Endothelial cell of umbilical vein (primary cell): ENCODE data around the gene DGKA. TPM values are rescaled to one million over a fixed set of nuclear protein-coding genes. Genes with fewer than 3 reads are reported as not detected.

Source experiments
- BruUV-seq: library from RNA; stranded (reverse); fragments of 400-500 nt; replicated peaks from 2 replicates; lab custom pipeline; 2021; lab: Mats Ljungman, UMichigan
- CTCF ChIA-PET: fragments of 300-600, 350-600 bp; sonication (Branson Sonifier 250); formaldehyde crosslinking; loops from one replicate; lab custom pipeline; 2021; ENCODE audit warnings: antibody characterized with exemption, inconsistent platforms; lab: Charles Lee
- POLR2A ChIA-PET: fragments of 300-600, 350-600 bp; sonication (Branson Sonifier 250); formaldehyde crosslinking; loops from one replicate; lab custom pipeline; 2021; ENCODE audit warnings: antibody characterized with exemption, inconsistent platforms; lab: Charles Lee
- DNase-seq: peaks from one replicate; pipeline ENCODE4 v3.0.0-alpha.2; 2011; ENCODE audit warnings: low read depth, low spot score
- FAIRE-seq: peaks from 2 replicates; lab custom pipeline; 2011; peaks lifted over from hg19 to GRCh38; lab: Jason Lieb, UNC
- H2AFZ ChIP-seq: 2 replicates; pipeline ENCODE4 v1.6.0; 2012; ENCODE audit warnings: low read depth, low read length, control low read depth, inconsistent platforms
- H3K27ac ChIP-seq: 2 replicates; pipeline ENCODE4 v1.5.1; 2011; ENCODE audit warnings: low read depth, mild to moderate bottlenecking, control low read depth, low read length, moderate library complexity; ENCODE audit not compliant: insufficient read depth
- H3K27me3 ChIP-seq, 2 experiments: 2 replicates each; pipeline versions ENCODE4 v1.6.0 to v1.6.1; 2011; ENCODE audit warnings: low read length in 2 of 2, mixed read lengths in 1 of 2; ENCODE audit not compliant: control insufficient read depth in 2 of 2, insufficient read depth in 2 of 2
- H3K36me3 ChIP-seq, 2 experiments: 2 replicates in 1 of 2; 3 replicates in 1 of 2; pipeline ENCODE4 v1.5.1; 2011; ENCODE audit warnings: low read length in 2 of 2, mild to moderate bottlenecking in 1 of 2, moderate library complexity in 1 of 2; ENCODE audit not compliant: control insufficient read depth in 2 of 2, insufficient read depth in 2 of 2; ENCODE audit errors: extremely low read depth in 1 of 2
- H3K4me1 ChIP-seq: 3 replicates; pipeline ENCODE4 v1.5.1; 2011; ENCODE audit warnings: mild to moderate bottlenecking, low read length; ENCODE audit not compliant: control insufficient read depth, insufficient read depth; ENCODE audit errors: extremely low read depth
- H3K4me2 ChIP-seq: 2 replicates; pipeline ENCODE4 v1.6.1; 2011; ENCODE audit warnings: low read length, control low read depth, mixed read lengths; ENCODE audit not compliant: insufficient read depth
- H3K4me3 ChIP-seq, 3 experiments: fragments of 200-600 bp in 1 of 3; sonication (generic), shearing (Covaris generic) in 1 of 3; replicated peaks in 1 of 3; 2 replicates each; pipeline ENCODE4 v1.5.1; 2011 to 2016; ENCODE audit warnings: control low read depth in 3 of 3, low read length in 3 of 3, mild to moderate bottlenecking in 2 of 3, inconsistent platforms in 1 of 3, low read depth in 1 of 3, moderate library complexity in 1 of 3; ENCODE audit not compliant: insufficient read depth in 1 of 3
- H3K79me2 ChIP-seq: 2 replicates; pipeline ENCODE4 v1.6.0; 2012; ENCODE audit warnings: low read length, inconsistent platforms; ENCODE audit not compliant: control insufficient read depth, insufficient read depth
- H3K9ac ChIP-seq: replicated peaks from 2 replicates; pipeline ENCODE3; 2011; ENCODE audit warnings: low read length, control low read depth; ENCODE audit not compliant: insufficient read depth; ENCODE audit errors: extremely low read depth
- H3K9me1 ChIP-seq: replicated peaks from 3 replicates; pipeline ENCODE4 v1.6.0; 2011; ENCODE audit warnings: mild to moderate bottlenecking, low read length; ENCODE audit not compliant: control insufficient read depth, insufficient read depth; ENCODE audit errors: extremely low read depth
- H3K9me3 ChIP-seq: replicated peaks from 2 replicates; pipeline ENCODE4 v1.5.1; 2012; ENCODE audit warnings: low read length, inconsistent platforms; ENCODE audit not compliant: control insufficient read depth, insufficient read depth
- H4K20me1 ChIP-seq: replicated peaks from 2 replicates; pipeline ENCODE3; 2011; ENCODE audit warnings: mild to moderate bottlenecking, low read length; ENCODE audit not compliant: control insufficient read depth, insufficient read depth; ENCODE audit errors: extremely low read depth
- CTCF ChIP-seq, 2 donors: IDR thresholded peaks; 1 replicate in 1 of 2; 2 replicates in 1 of 2; pipeline ENCODE4 v1.5.1; 2011; ENCODE audit warnings: low read length in 2 of 2, mild to moderate bottlenecking in 2 of 2, moderate library complexity in 2 of 2, control low read depth in 1 of 2, inconsistent platforms in 1 of 2, low read depth in 1 of 2; ENCODE audit not compliant: insufficient read depth in 1 of 2; ENCODE audit errors: extremely low read depth in 1 of 2
- EZH2 ChIP-seq: IDR thresholded peaks from 2 replicates; pipeline ENCODE4 v1.6.1; 2012; ENCODE audit warnings: borderline replicate concordance, low read depth, mild to moderate bottlenecking, moderate library complexity, low read length, inconsistent platforms; ENCODE audit not compliant: severe bottlenecking
- FOS ChIP-seq: IDR thresholded peaks from 2 replicates; pipeline ENCODE4 v1.6.1; 2011; ENCODE audit warnings: mild to moderate bottlenecking, low read length, moderate library complexity, borderline replicate concordance; ENCODE audit not compliant: insufficient read depth
- GATA2 ChIP-seq: IDR thresholded peaks from 2 replicates; pipeline ENCODE4 v1.7.0; 2011; ENCODE audit warnings: low read depth, mild to moderate bottlenecking, moderate library complexity, mixed read lengths, low read length; ENCODE audit not compliant: insufficient read length, insufficient read depth
- JUN ChIP-seq: IDR thresholded peaks from 2 replicates; pipeline ENCODE4 v1.6.1; 2011; ENCODE audit warnings: borderline replicate concordance, low read depth; ENCODE audit not compliant: insufficient read length, insufficient read depth
- MAX ChIP-seq: IDR thresholded peaks from 2 replicates; pipeline ENCODE4 v1.6.1; 2011; ENCODE audit not compliant: insufficient read depth, insufficient read length
- MYC ChIP-seq: IDR thresholded peaks from one replicate; pipeline ENCODE4 v1.6.1; 2011; ENCODE audit warnings: mild to moderate bottlenecking, low read depth, low read length
- POLR2A ChIP-seq: IDR thresholded peaks from 2 replicates; pipeline ENCODE4 v1.6.1; 2012; ENCODE audit warnings: low read depth, mild to moderate bottlenecking, control low read depth, low read length
- POLR2AphosphoS5 ChIP-seq: IDR thresholded peaks from 2 replicates; pipeline ENCODE4 v1.6.1; 2012; ENCODE audit warnings: low read depth, mild to moderate bottlenecking, control low read depth, low read length, moderate library complexity; ENCODE audit not compliant: insufficient read depth
- dilution Hi-C: fragments of 300-500 bp; cut with MboI; formaldehyde crosslinking; loops from one replicate; pipeline ENCODE4 v1.15.0; 2019; ENCODE audit warnings: low sequenced_read_pairs; ENCODE audit not compliant: extremely low pct_ligation_motif_present
- intact Hi-C: fragments of 100-400 bp; cut with micrococcal nuclease; formaldehyde crosslinking; loops from one replicate; pipeline ENCODE4 v1.10.0; 2022
- polyA plus RNA-seq, 4 experiments: library from polyadenylated mRNA; depleted of rRNA in 3 of 4; stranded (reverse) in 3 of 4; unstranded in 1 of 4; fragments of >200 nt; gene quantifications; 2 replicates each; pipeline versions ENCODE4 v1.2.1 to v1.2.3, GENCODE V29; 2011 to 2012; ENCODE audit warnings: missing spikeins in 1 of 4
- total RNA-seq: library from RNA; stranded (reverse); gene quantifications from 2 replicates; pipeline ENCODE4 v1.2.3, GENCODE V29; 2021

The DGKA gene
- total and polyA plus RNA-seq, 2 donors (not counting 3 experiments of a cell fraction or from before 2014, with no cell fraction given) = 49.8 to 53.2 TPM

GRCh38 chr12:55946553-55946952, 15.6 kb downstream of the DGKA start:
- H3K27me3 ChIP-seq = no peaks in the 10 kb centered on the region
- peaks cover 7 to 9% of the 10 kb centered on the region in 2 experiments for H3K36me3 ChIP-seq
- no peak overlapping the region for H3K4me3 ChIP-seq
- intact Hi-C loops (no loop called here), dilution Hi-C loops (no loop called here)
- no peaks in the 10 kb centered on the region for H3K79me2 ChIP-seq
- no peaks in the 10 kb centered on the region for H3K4me1 ChIP-seq
- ChIA-PET POLR2A (no interaction called here), CTCF (interaction anchor here (1.0 to 1.7 kb wide), 2 partner anchors 14 to 16 kb away, joined by 3 read pairs; no protein-coding TSS in a partner anchor)
- no peak overlapping the region for H3K27ac ChIP-seq
- BruUV-seq = no TSS peak
- no peaks in the 10 kb centered on the region for H4K20me1 ChIP-seq
- H3K9me3 ChIP-seq = no peaks in the 10 kb centered on the region
- no peak overlapping the region for H3K9ac ChIP-seq
- no peak for DNase-seq
- peaks cover 3% of the 10 kb centered on the region for H3K9me1 ChIP-seq
- H3K4me2 ChIP-seq = no peak overlapping the region
- FAIRE-seq = no peak
- H2AFZ ChIP-seq = no peak overlapping the region
- TF ChIP-seq MYC (no peak), POLR2A (no peak), JUN (no peak), FOS (no peak), MAX (no peak), POLR2AphosphoS5 (no peak), GATA2 (no peak), CTCF (IDR thresholded peaks at IDR 0.05; ENCODE audit: extremely low read depth in 1 of 2, insufficient read depth in 1 of 2, low read depth in 1 of 2, low read length in 2 of 2) (no peak), EZH2 (no peak)
